ENCODE results near the gene RFTN2.

- TF ChIP-seq CTCF (IDR thresholded peaks at IDR 0.05) = no peak
- TF ChIP-seq POLR2AphosphoS5 (IDR thresholded peaks at IDR 0.05; ENCODE audit: low read depth, low read length) = no peak
These were observed 103.6 kb downstream of the RFTN2 start for GRCh38 chr2:197571627-197572271.

Data from SK-N-SH (cell line).